ENCODE results near the gene CSMD2. TPM values are rescaled to one million over a fixed set of nuclear protein-coding genes. Genes with fewer than 3 reads are reported as not detected.

CSMD2 gene
- total and polyA plus RNA-seq, 2 donors from 2014 or later: 0.47 TPM; not detected in 1

- H3K36me3 ChIP-seq (ENCODE audit: control insufficient read depth in 2 of 3, insufficient read depth in 3 of 3, low read length in 3 of 3): no peaks in the 10 kb centered on the region
- DNase-seq: peak; percentile 82 to 95 (median 84)
- H3K27me3 ChIP-seq (ENCODE audit: control insufficient read depth, insufficient read depth, low read length): no peaks in the 10 kb centered on the region
- intact Hi-C loops (cut with DNase I): no loop called here
- no peak overlapping the region for H3K27ac ChIP-seq (ENCODE audit: low read depth in 2 of 2, low read length in 2 of 2)
- TF ChIP-seq CTCF (IDR thresholded peaks at IDR 0.05; ENCODE audit: borderline replicate concordance, extremely low read depth, insufficient read depth): peak; percentile 72
- peaks cover 3 to 21% (median 7%) of the 10 kb centered on the region in 3 donors for H3K4me1 ChIP-seq (ENCODE audit: control insufficient read depth in 2 of 3, insufficient read depth in 2 of 3, low read depth in 1 of 3, low read length in 3 of 3)
- H3K9ac ChIP-seq (ENCODE audit: low read length in 3 of 3): no peak overlapping the region
- H3K9me3 ChIP-seq (ENCODE audit: control insufficient read depth in 2 of 3, insufficient read depth in 1 of 3, low read length in 3 of 3): no peaks in the 10 kb centered on the region
- no peak overlapping the region for H3K4me3 ChIP-seq (ENCODE audit: low read length in 3 of 3)
- no peak for FAIRE-seq
These were observed 694.5 kb downstream of the CSMD2 start for GRCh38 chr1:33470495-33471012.

- FAIRE-seq: no peak
- intact Hi-C loops (cut with DNase I): loop anchor here (10.0 kb wide), 1 partner anchor 185 kb away; no protein-coding TSS in a partner anchor
These were observed 695.3 kb downstream of the CSMD2 start for GRCh38 chr1:33469691-33470090.

GRCh38 chr1:33468967-33469366, 696.1 kb downstream of the CSMD2 start:
- no peaks in the 10 kb centered on the region for H3K9me3 ChIP-seq (ENCODE audit: control insufficient read depth in 2 of 3, insufficient read depth in 1 of 3, low read length in 3 of 3)
- no peak for FAIRE-seq
- no peak overlapping the region for H3K4me3 ChIP-seq (ENCODE audit: low read length in 3 of 3)
- no peak overlapping the region for H3K27ac ChIP-seq (ENCODE audit: low read depth in 2 of 2, low read length in 2 of 2)
- peaks cover 3 to 21% (median 7%) of the 10 kb centered on the region in 3 donors for H3K4me1 ChIP-seq (ENCODE audit: control insufficient read depth in 2 of 3, insufficient read depth in 2 of 3, low read depth in 1 of 3, low read length in 3 of 3)
- H3K36me3 ChIP-seq (ENCODE audit: control insufficient read depth in 2 of 3, insufficient read depth in 3 of 3, low read length in 3 of 3): no peaks in the 10 kb centered on the region
- no peak overlapping the region for H3K9ac ChIP-seq (ENCODE audit: low read length in 3 of 3)
- intact Hi-C loops (cut with DNase I): loop anchor here (10.0 kb wide), 1 partner anchor 184 kb away; no protein-coding TSS in a partner anchor
- H3K27me3 ChIP-seq (ENCODE audit: control insufficient read depth, insufficient read depth, low read length): no peaks in the 10 kb centered on the region
- DNase-seq: no peak
- TF ChIP-seq CTCF (IDR thresholded peaks at IDR 0.05; ENCODE audit: borderline replicate concordance, extremely low read depth, insufficient read depth): no peak

More at GRCh38 chr1:33469691-33470090, 695.3 kb downstream of the CSMD2 start:
- H3K36me3 ChIP-seq (ENCODE audit: control insufficient read depth in 2 of 3, insufficient read depth in 3 of 3, low read length in 3 of 3): no peaks in the 10 kb centered on the region
- no peak for TF ChIP-seq CTCF (IDR thresholded peaks at IDR 0.05; ENCODE audit: borderline replicate concordance, extremely low read depth, insufficient read depth)
- H3K9ac ChIP-seq (ENCODE audit: low read length in 3 of 3): no peak overlapping the region
- no peaks in the 10 kb centered on the region for H3K27me3 ChIP-seq (ENCODE audit: control insufficient read depth, insufficient read depth, low read length)
- H3K4me1 ChIP-seq (ENCODE audit: control insufficient read depth in 2 of 3, insufficient read depth in 2 of 3, low read depth in 1 of 3, low read length in 3 of 3): peaks cover 3 to 21% (median 7%) of the 10 kb centered on the region in 3 donors
- no peak for DNase-seq
- no peak overlapping the region for H3K27ac ChIP-seq (ENCODE audit: low read depth in 2 of 2, low read length in 2 of 2)
- no peaks in the 10 kb centered on the region for H3K9me3 ChIP-seq (ENCODE audit: control insufficient read depth in 2 of 3, insufficient read depth in 1 of 3, low read length in 3 of 3)
- no peak overlapping the region for H3K4me3 ChIP-seq (ENCODE audit: low read length in 3 of 3)

All from kidney (tissue), 14 donors.